Coronary artery (tissue), 2 donors: ENCODE results near the gene ADRA2B.

Experiments
- DNase-seq: peaks from one replicate; pipeline ENCODE4 v3.0.0-alpha.2; 2017; ENCODE audit warnings: low spot score
- H3K27ac ChIP-seq, 2 donors: fragments of 200-600 bp; sonication (generic); one replicate each; pipeline ENCODE4 v1.5.1; 2016 to 2019
- H3K4me3 ChIP-seq: fragments of 200-600 bp; sonication (generic); 2 replicates; pipeline ENCODE4 v1.5.1; 2016; ENCODE audit warnings: mild to moderate bottlenecking, moderate library complexity
- CTCF ChIP-seq: fragments of 200-600 bp; sonication (generic); IDR thresholded peaks from one replicate; pipeline ENCODE4 v1.5.1; 2019; ENCODE audit warnings: antibody characterized with exemption

ADRA2B gene

GRCh38 chr2:96153291-96153713 is 36.9 kb upstream of the ADRA2B start:
- Histone ChIP-seq H3K4me3 (no peak overlapping the region), H3K27ac (no peak overlapping the region)

GRCh38 chr2:96152304-96153161 is 36.2 kb upstream of the ADRA2B start:
- H3K27ac ChIP-seq, result no peak overlapping the region
- DNase-seq, result no peak
- TF ChIP-seq CTCF, result no peak
- no peak overlapping the region for H3K4me3 ChIP-seq

More at GRCh38 chr2:96153291-96153713, 36.9 kb upstream of the ADRA2B start:
- no peak for TF ChIP-seq CTCF
- DNase-seq, result no peak

- H3K27ac ChIP-seq, result no peak overlapping the region
- no peak overlapping the region for H3K4me3 ChIP-seq
- DNase-seq, result no peak
- no peak for TF ChIP-seq CTCF
Observed at GRCh38 chr2:96151595-96152303, 35.4 kb upstream of the ADRA2B start.

- DNase-seq, result no peak
- Histone ChIP-seq H3K4me3 (no peak overlapping the region), H3K27ac (no peak overlapping the region)
- no peak for TF ChIP-seq CTCF
Observed at GRCh38 chr2:96150791-96151594, 34.6 kb upstream of the ADRA2B start.

GRCh38 chr2:96150007-96150640 is 33.8 kb upstream of the ADRA2B start:
- TF ChIP-seq CTCF, result no peak
- Histone ChIP-seq H3K27ac (no peak overlapping the region), H3K4me3 (no peak overlapping the region)
- peak; percentile 64 for DNase-seq

GRCh38 chr2:96148410-96149217 is 32.2 kb upstream of the ADRA2B start:
- Histone ChIP-seq H3K4me3 (no peak overlapping the region), H3K27ac (no peak overlapping the region)
- peak; percentile 71 for DNase-seq

More at GRCh38 chr2:96148410-96149217, 32.2 kb upstream of the ADRA2B start:
- no peak for TF ChIP-seq CTCF
